GM21390 (cell line): ENCODE measurements around the gene ACTMAP.
"Not testable (repeated sequence)": the region's sequence is repeated elsewhere in the genome, so short reads cannot be mapped to it uniquely, and the experiment has no call there.

Experiments
- ATAC-seq: cut with Tn5 transposase; IDR thresholded peaks from one replicate; pipeline ENCODE4 v1.9.1; 2021; ENCODE audit not compliant: unreplicated experiment

Gene ACTMAP

DNA sequence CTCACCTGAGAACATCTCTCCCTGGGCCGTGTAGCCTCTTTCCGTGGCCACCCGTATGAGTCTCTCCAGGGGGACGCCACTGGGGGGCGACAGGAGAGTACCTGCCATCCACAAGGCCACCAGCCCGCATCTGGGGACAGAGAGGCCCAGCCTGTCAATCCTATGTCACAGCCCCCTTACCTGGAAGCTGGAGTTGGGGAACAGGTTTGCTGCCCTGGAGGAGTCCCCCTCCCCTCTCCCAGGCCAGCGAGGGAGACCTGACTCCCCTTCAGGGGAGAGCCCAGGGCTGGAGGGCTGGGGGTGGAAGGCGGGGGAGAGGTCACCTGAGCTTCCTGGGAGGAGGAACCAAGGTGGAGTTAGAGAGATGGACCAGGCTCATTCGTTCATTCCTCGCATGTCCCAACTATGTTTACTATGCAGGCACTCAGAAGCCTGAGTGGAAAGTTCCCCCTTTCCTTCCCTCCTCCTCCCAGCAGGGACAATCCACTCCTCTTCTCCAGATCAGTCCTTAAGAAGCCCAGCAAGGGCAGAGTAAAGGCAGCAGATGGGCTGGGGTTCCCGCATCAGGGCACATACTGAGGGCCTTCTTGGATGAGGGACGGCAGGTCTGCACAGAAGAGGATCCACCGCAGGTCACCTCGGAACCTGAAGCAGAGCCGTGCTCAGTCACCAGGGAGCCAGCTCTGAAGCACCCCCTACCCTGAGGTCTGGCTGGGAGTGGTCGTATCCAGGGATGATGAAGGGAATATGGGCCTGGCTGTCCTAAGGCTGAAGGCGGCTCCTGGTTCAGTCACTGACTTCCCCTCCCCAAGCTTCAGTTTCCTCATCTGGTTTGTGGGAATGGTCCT is 5.5 kb downstream of the ACTMAP start:
- ATAC-seq: no peak

DNA sequence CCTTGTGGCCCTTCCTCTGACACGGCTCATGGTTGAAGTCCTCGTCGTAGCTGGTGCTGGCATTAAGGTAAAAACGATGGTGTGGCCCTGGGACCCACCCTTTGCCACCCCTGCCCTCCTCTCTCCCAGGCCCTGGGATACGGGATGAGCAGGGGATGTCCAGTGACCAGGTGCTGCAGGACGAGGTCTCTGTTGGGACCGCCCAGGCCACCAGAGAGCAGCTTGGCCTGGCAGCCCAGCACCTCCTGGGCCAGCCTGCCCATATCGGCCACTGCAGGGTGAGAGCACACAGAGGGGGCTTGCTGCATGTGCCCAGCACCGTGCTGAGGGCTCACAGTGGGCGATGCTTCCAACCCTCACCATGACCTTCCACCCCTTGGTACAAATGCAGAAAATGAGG is 6.4 kb downstream of the ACTMAP start:
- no peak for ATAC-seq

DNA sequence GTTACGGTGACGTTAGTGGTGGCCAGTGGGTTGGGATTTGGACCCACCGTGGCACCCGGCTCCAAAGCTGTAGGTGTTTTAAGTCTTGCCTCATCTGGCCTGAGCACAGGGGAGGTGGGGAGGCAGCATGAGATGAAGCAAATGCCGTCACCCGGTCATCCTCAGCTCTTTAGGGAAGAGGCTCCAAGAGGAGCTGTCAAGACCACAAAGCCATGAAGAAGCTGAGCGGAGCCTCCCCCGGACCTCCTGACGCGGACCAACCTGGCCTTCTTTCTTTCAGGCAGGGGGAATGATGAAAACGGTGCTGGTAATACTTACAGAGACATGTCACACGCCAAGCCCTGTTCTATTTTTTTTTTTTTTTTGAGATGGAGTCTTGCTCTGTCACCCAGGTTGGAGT is 7.4 kb downstream of the ACTMAP start:
- no peak for ATAC-seq

DNA sequence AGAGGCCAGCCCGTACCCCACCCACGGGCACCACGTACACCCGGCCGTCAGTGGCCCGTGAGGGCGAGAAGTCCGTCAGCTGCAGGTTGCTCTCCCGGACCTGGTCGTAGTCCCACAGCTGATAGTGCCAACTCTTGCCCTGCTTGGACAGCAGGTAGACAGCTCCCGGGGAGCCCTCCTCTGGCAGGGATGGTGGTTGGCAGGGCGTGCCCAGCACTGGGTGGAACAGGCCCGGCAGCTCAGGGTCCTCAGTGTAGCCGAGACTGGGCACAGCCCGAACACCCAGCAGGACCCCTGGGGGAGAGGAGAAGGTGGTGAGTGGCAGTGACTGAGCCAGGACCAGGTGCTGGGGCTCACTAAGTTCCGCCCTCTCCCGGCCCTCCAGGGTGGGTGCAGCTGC is 7.8 kb downstream of the ACTMAP start:
- ATAC-seq: no peak

DNA sequence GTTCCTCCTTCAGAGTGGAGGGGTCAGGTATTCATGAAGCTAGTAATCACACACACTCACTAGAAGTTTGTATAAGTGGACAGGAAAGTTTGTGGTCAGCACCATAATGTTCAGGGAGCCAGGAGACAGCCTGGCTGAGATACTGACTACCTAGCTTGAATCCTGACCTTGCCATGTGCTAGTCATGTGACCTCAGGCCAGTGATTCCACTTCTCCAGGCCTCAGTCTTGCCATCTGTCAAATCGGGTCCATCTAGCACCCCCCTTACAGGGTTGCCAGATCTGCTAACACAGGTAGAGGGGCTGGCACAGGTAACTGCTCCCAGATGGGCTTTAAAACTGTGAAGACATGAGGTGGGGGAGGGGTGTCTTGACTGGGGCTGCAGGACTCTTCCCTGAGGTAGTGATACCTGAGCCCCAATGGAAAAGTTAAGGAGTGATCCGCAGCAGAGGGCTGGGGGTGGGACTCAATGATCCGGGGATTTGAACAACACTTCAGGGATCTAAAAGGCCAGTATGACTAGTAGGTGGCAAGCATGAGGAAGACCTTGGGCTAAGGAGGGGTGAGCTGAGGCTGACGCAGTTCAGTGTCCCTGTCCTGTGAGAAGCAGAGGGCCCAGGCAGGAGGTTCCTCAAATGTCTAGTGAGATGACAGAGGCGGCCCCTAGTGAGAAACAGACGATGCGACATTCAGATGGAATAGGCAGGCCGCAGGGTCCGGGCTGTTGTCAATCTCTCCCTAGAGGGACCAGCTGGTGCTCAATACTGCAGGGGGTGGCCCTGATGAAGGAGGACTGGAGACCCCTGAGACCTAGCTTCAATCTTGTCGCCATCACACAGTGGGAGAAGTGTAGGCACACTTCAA is 8.5 kb downstream of the ACTMAP start:
- ATAC-seq: no peak

DNA sequence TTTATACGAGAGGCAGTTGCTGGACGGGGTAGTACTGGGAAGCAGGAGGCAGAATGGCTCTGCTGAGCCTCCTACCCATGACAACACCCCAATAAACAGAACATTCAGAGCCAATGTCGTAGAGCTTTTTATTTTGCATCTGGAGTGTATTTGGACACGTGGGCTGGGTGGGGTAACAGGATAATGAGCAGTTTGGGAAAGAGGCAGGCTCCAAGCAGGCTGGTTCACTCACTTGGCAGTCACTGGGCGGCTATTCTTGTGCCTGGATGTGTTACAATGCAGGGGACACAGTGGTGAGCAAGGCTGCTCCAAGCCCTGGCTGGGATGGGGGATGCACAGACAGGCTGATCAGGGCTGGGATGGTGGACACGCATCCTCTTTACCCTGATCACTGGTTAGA is 9.5 kb downstream of the ACTMAP start:
- ATAC-seq: no peak

DNA sequence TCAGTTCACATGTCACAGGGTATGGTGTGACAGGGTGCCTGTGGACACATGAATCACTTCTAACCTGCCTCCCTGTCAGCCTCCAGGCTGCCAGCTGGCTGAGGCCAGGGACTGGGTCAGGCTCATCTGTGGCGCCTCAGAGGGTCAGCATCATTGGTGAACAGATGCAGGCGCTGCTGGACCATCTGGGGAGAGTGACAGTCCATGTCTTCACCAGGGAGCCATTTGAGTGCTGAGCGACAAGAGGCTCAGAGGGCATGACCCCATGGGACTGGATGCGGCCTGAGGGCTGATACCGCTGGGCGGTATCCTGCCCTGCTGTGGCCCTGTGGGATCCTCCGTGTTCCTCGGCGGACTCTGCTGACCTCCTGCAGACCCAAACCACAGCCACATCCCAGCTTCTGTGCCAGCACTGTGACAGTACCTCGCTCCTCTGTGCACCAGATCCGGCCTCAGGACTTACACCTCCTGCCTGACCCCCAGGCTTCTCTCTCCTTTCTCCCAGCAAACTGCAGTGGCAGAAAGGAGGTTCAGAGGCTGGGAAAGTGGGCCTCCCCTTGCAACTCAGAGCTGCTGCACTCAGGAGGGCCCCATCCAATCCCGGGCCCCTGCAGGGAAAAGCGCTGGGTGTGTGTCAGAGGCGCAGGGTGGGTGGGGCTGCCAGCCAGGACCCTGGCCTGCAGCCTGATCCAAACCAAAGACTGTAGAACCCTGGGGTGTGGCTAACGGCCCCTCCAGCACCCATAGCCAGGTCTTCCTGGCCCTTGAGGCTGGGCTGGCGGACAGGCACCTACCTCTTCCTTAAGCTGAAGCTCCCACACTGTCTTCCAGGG is 10.2 kb downstream of the ACTMAP start:
- no peak for ATAC-seq

DNA sequence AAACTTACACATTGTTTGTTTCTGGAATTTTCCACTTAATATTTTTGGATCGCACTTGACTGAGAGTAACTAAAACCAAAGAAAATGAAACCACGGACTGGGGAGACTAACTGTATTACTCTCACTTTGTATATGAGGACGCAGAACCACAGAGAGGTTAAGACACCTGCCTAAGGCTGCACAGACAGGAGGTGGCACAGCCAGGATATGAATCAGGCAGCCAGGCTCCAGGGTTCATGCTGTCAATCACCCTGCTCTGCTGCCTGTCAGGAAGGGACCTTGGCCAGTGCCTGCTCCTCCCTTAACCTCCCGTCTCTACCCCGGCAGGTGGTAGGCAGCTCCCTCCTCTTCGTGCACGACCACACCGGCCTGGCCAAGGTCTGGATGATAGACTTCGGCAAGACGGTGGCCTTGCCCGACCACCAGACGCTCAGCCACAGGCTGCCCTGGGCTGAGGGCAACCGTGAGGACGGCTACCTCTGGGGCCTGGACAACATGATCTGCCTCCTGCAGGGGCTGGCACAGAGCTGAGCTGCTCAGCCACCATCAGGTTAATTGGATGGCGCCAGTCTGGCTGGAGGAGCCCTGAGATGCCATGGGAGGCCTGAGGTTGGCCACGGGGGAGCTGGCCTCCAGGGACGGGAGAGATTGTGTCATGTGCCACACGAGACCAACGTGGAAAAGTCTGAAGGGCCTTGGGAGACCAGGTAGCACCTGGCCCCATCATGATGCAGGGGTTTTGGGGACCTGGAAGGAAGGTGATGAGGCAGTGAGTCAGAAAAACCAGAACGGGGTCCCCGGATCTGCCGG is 11.0 kb downstream of the ACTMAP start:
- ATAC-seq: no peak

DNA sequence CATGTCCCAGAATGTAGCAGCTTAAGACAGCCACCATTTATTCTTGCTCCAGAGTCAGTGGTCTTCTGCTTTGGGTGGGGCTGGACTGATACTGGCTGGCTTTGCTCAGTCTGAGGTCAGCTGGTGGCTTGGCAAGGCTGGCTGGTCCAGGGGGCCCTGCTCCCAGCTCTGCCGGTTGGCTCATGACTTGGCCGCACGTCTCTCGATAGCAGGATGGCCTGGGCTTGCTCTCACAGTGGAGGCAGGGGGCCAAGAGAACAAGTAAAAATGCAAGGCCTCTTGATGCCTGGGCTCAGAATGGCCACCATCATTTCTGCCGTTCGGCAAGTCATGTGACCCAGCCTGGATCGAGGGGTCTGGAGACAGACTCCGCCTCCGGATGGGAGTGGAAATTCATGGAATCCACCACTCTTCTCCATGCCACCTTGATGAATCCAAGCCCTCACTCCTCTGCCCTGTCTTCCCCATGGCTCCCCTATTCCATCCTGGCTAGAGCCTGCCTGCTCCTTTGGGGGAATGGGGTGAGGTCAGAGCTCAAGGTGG is 13.1 kb downstream of the ACTMAP start:
- no peak for ATAC-seq

DNA sequence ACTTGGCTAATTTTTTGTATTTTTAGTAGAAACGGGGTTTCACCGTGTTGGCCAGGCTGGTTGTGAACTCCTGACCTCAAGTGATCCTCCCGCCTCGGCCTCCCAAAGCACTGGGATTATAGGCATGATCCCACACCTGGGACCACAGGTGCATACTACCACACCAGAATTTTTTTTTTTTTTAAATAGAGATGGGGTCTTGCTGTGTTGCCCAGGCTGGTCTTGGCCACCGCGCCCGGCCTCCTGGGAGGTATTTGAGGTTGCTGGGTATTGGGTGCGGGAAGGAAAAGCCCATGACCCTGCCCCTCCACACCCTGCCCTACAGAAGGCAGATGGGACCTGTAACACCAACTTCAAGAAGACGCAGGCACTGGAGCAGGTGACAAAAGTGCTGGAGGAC is 13.6 kb downstream of the ACTMAP start:
- ATAC-seq: no peak

DNA sequence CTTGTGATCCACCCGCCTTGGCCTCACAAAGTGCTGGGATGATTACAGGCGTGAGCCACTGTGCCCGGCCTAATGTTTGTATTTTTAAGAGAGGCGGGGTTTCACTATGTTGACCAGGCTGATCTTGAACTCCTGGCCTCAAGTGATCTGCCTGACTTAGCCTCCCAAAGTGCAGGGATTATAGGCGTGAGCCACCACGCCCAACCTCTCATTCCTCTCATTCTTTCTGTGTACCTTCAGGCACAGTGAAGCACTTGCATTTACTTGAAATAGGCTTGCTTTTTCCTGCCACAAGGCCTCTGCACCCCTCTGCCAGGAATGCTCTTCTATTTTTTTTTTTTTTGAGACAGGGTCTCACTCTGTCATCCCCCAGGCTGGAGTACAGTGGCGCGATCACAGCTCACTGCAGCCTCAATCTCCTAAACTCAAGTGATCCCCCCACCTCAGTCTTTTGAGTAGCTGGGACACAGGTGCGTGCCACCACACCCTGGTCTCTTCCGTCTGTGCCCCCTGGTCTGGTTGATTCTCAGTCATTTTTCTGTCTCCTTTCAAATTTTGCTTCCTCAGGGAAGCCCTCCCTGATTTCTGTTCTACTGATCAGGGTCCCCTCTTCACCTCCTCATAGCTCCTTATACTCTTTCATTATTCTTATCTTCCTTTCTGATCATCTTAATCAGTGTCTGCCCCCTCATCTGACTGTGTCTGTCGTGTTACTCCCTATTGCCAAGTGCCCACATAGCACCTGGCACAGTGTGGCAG is 15.1 kb downstream of the ACTMAP start:
- no peak for ATAC-seq

DNA sequence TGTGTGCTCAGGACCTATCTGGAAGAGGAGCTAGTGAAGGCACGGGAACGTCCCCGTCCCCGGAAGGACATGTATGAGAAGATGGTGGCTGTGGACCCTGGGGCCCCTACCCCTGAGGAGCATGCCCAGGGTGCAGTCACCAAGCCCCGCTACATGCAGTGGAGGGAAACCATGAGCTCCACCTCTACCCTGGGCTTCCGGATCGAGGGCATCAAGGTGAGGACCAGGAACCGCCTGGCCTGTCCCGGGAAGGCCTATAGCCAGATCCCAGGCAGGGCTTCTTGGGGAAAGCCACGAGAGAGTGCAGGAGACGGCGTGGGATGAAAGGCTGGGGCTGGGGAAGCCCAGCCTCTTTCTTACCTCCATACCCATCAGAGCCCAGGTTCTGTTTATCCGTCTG is 17.1 kb downstream of the ACTMAP start:
- ATAC-seq: no peak

DNA sequence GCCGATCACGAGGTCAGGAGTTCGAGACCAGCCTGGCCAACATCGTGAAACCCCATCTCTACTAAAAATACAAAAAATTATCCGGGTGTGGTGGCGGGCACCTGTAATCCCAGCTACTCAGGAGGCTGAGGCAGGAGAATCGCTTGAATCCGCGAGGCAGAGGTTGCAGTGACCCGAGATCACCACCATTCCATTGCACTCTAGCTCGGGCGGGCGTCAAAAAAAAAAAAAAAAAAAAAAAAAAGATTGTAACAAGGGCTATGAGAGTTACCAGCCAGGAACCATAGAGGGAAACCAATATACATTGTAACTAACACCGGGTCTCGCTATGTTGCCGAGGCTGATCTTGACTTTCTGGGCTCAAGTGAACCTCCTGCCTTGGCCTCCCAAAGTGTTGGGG is 18.0 kb downstream of the ACTMAP start:
- not testable (repeated sequence) for ATAC-seq

DNA sequence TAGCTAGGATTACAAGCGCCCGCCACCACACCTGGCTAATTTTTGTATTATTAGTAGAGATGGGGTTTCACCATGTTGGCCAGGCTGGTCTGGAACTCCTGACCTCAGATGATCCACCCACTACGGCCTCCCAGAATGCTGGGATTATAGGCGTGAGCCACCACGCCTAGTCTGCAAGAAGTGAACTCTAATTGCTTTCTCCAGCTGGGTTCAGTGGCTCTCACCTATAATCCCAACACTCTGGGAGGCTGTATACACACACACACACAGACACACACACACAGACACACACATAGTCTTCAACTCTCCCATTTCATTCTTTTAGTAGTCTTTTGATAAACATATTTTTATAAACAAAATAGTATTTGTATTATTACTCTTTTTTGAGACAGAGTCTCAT is 20.2 kb downstream of the ACTMAP start:
- not testable (repeated sequence) for ATAC-seq

DNA sequence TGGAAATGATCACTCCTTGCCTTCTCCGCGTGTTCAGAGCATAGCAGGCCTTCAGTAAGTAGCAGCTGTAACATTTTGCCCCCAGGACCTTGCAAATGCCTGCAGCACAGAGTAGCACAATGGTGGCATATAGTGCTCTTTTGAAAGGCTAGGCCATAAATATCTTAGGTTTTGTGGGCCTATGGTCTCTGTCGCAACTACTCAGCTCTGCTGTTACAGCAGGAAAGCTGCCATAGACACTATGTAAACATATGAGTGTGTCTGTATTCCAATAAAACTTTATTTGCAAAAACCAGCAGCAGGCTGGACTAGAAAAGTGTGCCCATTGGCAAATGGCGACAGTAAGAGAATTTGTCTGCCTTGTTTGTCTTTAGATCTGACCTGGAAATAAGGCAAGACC is 24.0 kb downstream of the ACTMAP start:
- ATAC-seq: no peak

DNA sequence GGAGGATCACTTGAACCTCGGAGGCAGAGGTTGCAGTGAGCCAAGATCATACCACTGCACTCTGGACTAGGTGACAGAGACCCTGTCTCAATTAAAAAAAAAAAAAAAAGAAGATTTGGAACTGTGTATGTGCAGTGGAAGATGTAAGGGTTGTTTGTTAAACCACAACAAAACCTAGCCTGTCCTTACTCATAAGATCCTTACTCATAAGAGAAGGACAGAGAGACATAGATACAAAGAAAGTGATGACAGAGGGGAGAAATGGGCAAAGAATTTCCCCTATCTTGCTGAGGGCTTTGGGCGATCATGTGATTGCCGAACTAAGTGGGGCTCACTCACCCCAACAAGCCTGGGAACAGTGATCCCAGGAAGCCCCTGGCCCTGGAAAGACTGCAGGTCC is 25.4 kb downstream of the ACTMAP start:
- no peak for ATAC-seq

DNA sequence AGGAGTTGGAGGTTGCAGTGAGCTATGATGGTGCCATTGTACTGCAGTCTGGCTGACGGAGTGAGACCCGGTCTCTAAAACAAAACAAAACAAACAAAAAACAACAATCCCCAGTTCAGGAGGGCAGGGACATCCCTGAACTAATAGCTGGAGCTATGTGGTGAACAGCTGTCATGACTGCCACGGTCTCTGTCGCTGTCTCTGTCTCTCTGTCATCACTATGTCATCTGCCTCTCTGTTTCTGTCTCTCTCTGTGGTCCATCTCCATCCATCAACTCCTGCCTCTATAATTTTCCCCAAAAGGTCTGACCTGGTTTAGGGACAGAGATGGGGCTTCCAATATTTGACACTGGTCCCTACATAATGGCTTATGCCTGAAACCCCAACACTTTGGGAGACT is 26.0 kb downstream of the ACTMAP start:
- ATAC-seq: no peak

DNA sequence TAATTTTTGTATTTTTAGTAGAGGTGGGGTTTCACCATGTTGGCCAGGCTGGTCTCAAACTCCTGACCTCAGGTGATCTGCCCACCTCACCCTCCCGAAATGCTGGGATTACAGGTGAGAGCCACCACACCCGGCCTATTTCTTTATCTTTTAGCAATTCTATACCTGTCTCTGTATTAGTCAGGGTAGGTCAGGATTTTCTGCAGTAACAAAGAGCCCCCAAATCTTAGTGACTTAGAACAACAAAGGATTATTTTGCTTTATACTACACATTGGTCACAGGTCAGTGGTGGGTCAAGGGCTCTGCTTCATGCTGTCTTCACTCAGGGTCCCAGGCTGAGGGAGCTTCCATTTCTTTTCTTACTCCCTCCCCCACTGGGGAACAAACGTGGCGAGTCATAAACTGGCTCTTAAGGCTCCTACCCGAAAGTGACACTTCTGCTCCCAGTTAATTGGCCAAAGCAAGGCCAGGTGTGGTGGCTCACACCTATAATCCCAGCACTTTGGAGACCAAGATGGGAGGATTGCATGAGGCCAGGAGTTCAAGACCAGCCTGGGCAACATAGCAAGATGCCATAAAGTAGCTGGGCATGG is 26.5 kb downstream of the ACTMAP start:
- ATAC-seq: no peak
